NCI-H187 (cell line): Measurements from ENCODE around the gene DLGAP1.
"Not testable (repeated sequence)": the region's sequence is repeated elsewhere in the genome, so short reads cannot be mapped to it uniquely, and the experiment has no call there.

Experiments
- DNase-seq, 2 experiments: peaks; one replicate each; lab custom pipeline; 2025; lab: John Stamatoyannopoulos, UW

DLGAP1 gene

GRCh38 chr18:3584897-3585460, 870.1 kb downstream of the DLGAP1 start:
- DNase-seq = no peak

DNA sequence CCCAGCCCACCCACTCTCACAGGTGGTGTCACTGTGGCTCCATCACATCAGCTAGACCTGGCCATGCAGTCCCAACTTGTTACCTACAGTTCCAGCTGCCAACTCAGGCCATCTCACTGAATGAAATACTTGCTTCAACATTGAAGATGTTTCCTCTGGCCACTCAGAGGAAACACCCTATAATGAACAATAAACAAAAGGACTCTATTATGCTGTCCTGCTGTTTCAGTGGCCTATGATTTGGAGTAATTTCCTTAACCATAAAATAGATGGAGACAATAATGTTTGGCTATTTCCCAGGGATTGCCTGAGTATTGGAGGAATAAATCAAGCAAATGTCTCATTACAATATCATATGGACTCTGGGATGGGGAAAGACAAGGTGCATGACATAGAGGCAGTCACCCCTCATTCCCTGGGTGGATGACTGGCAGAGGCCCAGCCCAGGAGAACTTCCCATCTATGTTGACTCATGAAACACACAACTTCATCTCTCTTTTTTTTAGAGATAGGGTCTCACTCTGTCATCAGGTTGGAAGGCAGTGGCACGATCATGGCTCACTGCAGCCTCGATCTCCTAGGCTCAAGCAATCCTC, 870.7 kb downstream of the DLGAP1 start:
- DNase-seq = no peak

DNA sequence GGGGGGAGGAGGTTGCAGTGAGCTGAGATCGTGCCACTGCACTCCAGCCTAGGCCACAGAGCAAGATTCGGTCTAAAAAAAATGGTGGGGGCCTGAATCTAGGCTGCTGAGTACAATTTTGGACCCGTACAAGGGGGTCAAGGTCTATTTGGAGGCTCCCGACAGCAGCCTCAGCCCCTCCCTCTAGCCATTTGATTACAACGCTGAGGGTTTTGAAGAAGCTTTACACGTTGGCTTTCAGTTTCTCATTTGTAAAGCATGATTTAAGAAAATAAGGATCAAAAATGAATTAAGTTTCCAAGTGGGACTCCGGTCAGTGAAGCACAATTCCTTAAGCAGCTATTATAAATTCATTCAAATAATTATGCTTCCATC, 871.2 kb downstream of the DLGAP1 start:
- no peak for DNase-seq

DNA sequence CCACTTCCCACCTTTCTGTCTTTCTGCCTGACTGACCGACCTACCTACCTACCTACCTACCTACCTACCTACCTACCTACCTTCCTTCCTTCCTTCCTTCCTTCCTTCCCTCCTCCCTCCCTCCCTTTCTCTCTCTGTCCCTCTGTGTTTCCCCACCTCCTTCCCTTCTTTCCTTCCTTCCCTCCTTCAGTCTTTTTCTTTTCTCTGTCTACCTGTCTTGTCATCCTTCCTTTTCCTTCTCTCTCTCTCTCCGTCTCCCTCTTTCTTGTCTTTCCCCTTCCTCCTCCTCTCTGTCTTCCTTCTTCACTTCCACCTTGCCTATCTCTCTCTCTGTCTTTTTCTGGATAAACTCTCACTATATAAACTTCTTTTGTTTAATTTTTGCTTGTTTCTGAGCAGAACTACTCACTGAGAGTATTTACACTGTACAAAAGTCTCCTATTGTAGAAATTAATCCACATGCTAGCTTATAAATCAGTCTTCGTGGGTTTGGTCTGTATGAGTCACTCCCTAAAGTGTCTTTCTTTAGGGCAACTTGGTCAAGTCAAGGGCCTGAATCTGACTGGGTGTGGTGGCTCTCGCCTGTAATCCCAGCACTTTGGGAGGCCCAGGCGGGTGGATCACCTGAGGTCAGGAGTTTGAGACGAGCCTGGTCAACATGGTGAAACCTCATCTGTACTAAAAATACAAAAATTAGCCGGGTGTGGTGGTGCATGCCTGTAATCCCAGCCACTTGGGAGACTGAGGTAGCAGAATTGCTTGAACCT, 871.8 kb downstream of the DLGAP1 start:
- DNase-seq = not testable (repeated sequence)

DNA sequence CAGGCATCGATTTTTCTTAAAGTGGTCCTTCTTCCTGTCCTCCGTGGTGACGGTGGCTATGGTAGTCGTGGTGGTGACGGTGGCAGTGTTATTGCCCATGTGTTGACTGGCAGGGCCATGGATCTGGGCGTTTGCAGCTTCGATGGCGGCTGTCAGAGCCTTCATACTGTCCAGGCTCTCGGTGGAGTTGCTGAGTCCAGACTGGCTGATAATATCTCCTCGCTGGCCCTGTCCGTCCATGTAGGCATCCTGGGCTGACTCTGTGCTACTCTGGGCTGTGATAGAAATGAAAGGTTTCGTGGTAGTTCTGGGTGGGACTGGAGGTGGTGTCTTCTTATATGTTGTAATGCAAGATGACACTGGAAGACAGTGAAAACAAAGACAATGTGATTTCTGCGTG, 873.2 kb downstream of the DLGAP1 start:
- no peak for DNase-seq

DNA sequence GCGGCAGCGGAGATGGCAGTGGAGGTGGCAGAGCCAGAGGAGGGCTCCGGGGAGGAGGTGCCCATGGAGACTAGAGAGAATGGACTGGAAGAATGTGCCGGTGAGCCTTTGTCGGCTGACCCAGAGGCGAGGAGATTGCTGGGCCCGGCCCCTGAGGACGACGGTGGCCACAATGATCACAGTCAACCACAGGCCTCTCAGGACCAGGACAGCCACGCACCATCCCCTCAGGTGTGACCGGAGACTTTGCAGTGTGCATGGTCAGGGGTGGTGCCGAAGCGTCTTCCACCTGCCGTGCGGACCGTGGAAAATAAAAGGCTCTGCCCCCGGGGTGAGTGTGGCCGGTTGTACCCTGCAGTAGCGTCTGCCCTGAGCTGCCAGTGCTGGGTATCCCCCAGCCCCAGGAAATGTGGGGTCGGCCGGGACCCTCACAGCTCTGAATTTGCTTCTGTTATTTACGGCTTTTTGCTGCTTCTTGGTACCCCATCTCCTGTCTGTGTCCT, 874.5 kb downstream of the DLGAP1 start:
- not testable (repeated sequence) for DNase-seq

- DNase-seq = no peak
Measured at GRCh38 chr18:3579701-3580100, 875.4 kb downstream of the DLGAP1 start.

DNA sequence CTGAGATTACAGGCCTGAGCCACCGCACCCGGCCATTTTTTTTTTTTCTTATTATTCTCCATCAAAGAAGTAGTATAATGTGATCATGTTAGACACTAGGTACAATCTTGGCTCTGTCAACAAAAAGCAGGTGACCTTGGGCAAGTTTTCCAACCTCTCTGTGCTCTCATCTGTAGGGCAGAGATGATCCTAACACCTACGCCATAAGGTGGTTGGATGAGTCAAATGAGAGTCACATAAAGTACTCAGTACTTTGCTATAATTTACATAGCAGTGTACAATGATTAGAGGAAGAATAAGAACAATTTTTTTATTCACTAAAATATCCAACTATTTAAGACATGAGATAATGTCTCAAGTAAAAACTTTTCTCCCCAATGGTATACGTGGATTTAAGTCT, 876.5 kb downstream of the DLGAP1 start:
- DNase-seq = no peak

GRCh38 chr18:3577281-3577855, 877.7 kb downstream of the DLGAP1 start:
- DNase-seq = no peak

GRCh38 chr18:3572761-3573160, 882.3 kb downstream of the DLGAP1 start:
- no peak for DNase-seq

GRCh38 chr18:3566851-3567250, 888.3 kb downstream of the DLGAP1 start:
- DNase-seq = no peak

DNA sequence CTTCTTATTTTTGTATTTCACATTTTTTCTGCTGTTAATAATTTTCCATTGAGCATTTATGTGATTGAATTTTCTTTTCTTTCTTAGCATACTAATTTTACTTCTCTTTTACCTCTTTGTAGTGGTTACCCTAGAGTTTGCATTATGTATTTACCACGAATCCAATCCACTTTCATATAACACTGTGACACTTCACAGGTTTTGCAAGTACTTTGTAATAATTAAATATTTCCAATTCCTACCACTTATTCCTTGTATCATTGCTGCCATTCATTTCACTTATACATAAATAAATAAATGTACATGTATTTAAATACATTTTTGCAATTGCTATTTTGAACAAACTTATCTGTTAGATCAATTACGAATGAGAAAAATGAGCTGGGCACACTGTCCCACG, 894.4 kb downstream of the DLGAP1 start:
- no peak for DNase-seq

- no peak for DNase-seq
Measured at GRCh38 chr18:3554811-3555427, 900.2 kb downstream of the DLGAP1 start.

GRCh38 chr18:3554091-3554601, 901.0 kb downstream of the DLGAP1 start:
- no peak for DNase-seq

GRCh38 chr18:3552305-3552704, 902.8 kb downstream of the DLGAP1 start:
- DNase-seq = no peak

DNA sequence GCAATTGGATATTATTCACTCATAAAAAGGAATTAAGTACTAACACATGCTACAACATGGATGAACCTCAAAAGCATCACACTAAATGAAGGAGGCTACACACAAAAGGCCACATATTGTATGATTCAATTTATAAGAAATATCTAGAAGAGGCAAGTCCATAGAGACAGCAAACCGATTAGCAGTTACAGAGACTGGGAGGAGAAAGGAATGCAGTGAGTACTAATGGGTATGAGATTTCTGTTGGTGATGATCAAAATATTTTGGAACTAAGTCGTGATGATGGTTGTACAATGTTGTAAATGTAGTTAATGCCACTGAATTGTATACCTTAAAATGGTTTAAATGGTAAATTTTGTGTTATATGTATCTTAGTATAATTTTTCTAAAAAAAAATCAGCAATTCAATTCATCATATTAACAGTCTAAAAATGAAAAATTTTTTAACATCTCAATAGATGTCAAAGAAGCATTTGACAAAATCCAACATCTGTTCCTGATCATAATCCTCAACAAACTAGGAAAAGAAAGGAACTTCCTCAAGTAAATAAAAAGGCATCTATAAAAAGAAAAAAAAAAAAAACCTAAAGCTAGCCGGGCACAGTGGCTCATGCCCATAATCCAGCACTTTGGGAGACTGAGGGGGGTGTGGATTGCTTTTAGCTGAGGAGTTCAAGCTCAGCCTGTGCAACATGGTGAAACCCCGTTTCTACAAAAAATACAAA, 907.1 kb downstream of the DLGAP1 start:
- no peak for DNase-seq

DNA sequence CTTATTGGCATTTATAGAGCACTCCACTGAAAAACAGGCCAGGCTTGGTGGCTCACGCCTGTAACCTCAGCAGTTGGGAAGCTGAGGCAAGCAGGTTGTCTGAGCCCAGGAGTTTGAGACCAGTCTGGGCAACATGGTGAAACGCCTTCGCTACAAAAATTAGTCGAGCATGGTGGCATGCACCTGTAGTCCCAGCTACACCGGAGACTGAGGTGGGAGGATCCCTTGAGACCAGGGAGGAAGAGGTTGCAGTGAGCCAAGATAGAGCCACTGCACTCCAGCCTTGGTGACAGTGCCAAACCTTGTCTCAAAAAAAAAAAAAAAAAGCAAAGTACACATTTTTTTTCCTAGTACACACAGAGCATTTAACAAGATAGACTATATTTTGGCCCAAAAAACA, 909.0 kb downstream of the DLGAP1 start:
- no peak for DNase-seq

GRCh38 chr18:3544537-3544936, 910.6 kb downstream of the DLGAP1 start:
- DNase-seq = no peak

DNA sequence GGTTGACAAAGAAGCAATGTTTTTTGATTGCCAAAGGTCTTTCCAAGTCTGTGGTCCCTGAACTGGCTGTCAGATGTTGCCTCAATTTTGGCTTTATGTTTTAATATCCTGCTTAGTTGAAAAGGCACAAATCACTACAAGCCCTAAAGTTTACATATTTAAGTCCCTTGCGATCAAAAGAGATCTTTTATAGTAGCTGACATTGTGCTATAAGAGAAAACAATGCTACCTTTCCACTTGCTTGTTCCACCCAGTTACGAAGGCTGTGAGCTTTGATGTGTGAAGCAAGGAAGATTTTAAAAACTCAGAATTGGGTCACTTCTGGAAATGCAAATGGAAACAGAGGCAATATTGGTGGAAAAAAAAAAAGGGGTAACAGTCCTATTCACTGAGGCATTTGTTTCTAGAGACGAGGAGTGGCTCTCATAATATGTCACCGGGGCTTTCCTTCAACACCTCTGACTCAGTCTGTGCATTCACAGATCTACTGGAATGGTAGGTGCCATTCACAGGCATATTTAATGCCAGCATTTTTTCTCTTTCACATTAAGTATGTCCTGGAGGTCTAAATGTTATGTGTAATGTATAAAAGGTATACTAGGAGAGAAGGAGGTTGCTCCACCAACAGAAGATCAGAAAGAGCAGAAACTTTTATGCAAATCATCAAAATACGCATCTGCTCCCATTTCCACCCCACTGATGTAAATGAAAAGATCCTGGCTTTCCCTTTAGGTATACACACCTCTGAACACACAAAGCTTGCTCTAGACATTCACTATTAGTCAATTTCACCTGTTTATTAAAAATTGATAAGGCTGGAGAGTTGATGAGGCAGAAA, 913.3 kb downstream of the DLGAP1 start:
- DNase-seq = no peak

DNA sequence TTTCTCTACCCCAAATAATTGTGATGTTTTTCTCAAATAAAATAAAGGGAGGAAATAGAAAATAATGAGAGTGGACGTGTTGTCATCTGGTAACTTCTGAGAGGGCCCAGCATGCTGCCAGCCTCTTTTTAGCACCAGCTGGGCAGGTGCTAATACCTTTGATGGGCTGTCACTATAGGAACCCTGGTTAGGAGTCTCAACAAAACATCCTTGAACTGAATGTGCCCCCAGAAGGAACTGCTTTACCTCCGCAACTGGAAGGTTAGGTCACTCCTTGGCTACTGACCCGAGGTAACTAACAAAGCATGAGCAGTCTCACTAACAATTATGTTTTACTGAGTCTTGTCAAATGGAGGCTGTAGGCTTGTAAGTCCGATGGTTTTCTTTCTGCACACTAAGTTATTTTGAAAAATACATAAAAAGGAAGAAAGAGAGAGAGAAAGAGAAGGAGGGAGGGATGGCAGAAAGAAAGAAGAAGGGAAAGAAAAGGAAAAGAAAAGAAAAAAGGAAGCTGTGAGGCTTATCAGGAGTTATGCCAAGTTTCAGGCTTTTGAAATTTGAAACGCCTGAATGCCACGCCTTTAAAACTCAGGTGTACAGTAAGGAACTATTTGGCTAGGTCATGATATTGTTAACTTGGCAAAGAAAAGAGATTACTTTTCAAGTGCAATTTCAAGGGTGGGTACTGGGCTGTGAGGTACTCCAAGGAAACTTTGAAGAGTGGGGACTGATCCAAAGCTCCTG, 914.1 kb downstream of the DLGAP1 start:
- no peak for DNase-seq
